Effector memory CD4-positive, alpha-beta T cell (primary cell): ENCODE results near the gene TMCO4.
A peak's percentile ranks its signal among the peaks of the same experiment; 100 is the strongest.
"Not testable (repeated sequence)": the region's sequence is repeated elsewhere in the genome, so short reads cannot be mapped to it uniquely, and the experiment has no call there.

ENCODE experiments used
- DNase-seq, 3 donors: peaks; one replicate each; pipeline ENCODE4 v3.0.0-alpha.2; 2020
- H3K27ac ChIP-seq: 2 replicates; pipeline ENCODE4 v1.7.0; 2013; ENCODE audit warnings: mild to moderate bottlenecking, low read length, moderate library complexity; ENCODE audit not compliant: insufficient read depth, poor library complexity, severe bottlenecking
- H3K27me3 ChIP-seq: replicated peaks from 2 replicates; pipeline ENCODE4 v1.7.0; 2013; ENCODE audit warnings: mild to moderate bottlenecking, low read length; ENCODE audit not compliant: insufficient read depth, control insufficient read depth, poor library complexity, severe bottlenecking
- H3K36me3 ChIP-seq: 2 replicates; pipeline ENCODE4 v1.7.0; 2013; ENCODE audit warnings: mild to moderate bottlenecking, low read length, moderate library complexity; ENCODE audit not compliant: control insufficient read depth, insufficient read depth
- H3K4me1 ChIP-seq: 2 replicates; pipeline ENCODE4 v1.7.0; 2013; ENCODE audit warnings: low read length, mild to moderate bottlenecking; ENCODE audit not compliant: control insufficient read depth, insufficient read depth, poor library complexity, severe bottlenecking
- H3K4me3 ChIP-seq: 2 replicates; pipeline ENCODE4 v1.7.0; 2013; ENCODE audit warnings: low read length, low read depth, mild to moderate bottlenecking; ENCODE audit not compliant: insufficient read depth, poor library complexity, severe bottlenecking
- H3K9me3 ChIP-seq: 2 replicates; pipeline ENCODE4 v1.7.0; 2013; ENCODE audit warnings: mild to moderate bottlenecking, low read length, moderate library complexity; ENCODE audit not compliant: control insufficient read depth

The TMCO4 gene

GRCh38 chr1:19645411-19646251 is 154.1 kb downstream of the TMCO4 start:
- Histone ChIP-seq H3K4me1 (peaks cover 17% of the 10 kb centered on the region), H3K4me3 (peak overlapping the region; percentile 61), H3K9me3 (no peaks in the 10 kb centered on the region), H3K36me3 (no peaks in the 10 kb centered on the region), H3K27me3 (no peaks in the 10 kb centered on the region), H3K27ac (no peak overlapping the region)
- DNase-seq, result no peak

GRCh38 chr1:19644681-19645410 is 154.9 kb downstream of the TMCO4 start:
- H3K9me3 ChIP-seq, result no peaks in the 10 kb centered on the region
- peak overlapping the region; percentile 35 for H3K27ac ChIP-seq
- no peak for DNase-seq
- peak overlapping the region; percentile 61 for H3K4me3 ChIP-seq
- H3K36me3 ChIP-seq, result no peaks in the 10 kb centered on the region
- peaks cover 17% of the 10 kb centered on the region for H3K4me1 ChIP-seq
- no peaks in the 10 kb centered on the region for H3K27me3 ChIP-seq

DNA sequence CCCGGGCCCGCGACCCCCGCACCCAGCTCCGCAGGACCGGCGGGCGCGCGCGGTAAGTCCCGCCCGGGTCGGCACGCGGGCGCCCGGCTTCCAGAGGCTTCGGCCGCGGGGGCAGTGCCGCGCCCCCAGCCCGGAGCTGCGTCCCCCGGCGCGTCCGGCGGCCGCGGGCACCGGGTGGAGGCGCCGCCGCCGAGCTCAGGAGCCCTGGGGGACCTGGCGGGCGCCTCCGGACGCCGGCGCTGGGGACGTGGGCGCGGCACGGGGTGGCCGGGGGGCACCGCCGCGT is 155.4 kb downstream of the TMCO4 start:
- Histone ChIP-seq H3K4me3 (peak overlapping the region; percentile 61), H3K36me3 (no peaks in the 10 kb centered on the region), H3K4me1 (peaks cover 17% of the 10 kb centered on the region), H3K9me3 (no peaks in the 10 kb centered on the region), H3K27ac (peak overlapping the region; percentile 35), H3K27me3 (no peaks in the 10 kb centered on the region)
- DNase-seq, result no peak

- no peaks in the 10 kb centered on the region for H3K9me3 ChIP-seq
- no peaks in the 10 kb centered on the region for H3K27me3 ChIP-seq
- H3K27ac ChIP-seq, result peak within 1 kb of the TSS; percentile 70
- H3K36me3 ChIP-seq, result no peaks in the 10 kb centered on the region
- peak within 1 kb of the TSS; percentile 78 for H3K4me3 ChIP-seq
- DNase-seq, result peak; percentile 54 to 62 (median 61)
- peaks cover 17% of the 10 kb centered on the region for H3K4me1 ChIP-seq
Measured at GRCh38 chr1:19643602-19644394, 155.9 kb downstream of the TMCO4 start, which contains the start of gene NBL1. Gene NBL1 (plus strand): TSS chr1:19644311. CDS start chr1:19655031, 10,720 bp downstream.

GRCh38 chr1:19643121-19643520 is 156.6 kb downstream of the TMCO4 start:
- Histone ChIP-seq H3K27ac (no peak overlapping the region), H3K9me3 (no peaks in the 10 kb centered on the region), H3K4me1 (peaks cover 17% of the 10 kb centered on the region), H3K27me3 (no peaks in the 10 kb centered on the region), H3K4me3 (peak overlapping the region; percentile 78), H3K36me3 (no peaks in the 10 kb centered on the region)
- no peak for DNase-seq

GRCh38 chr1:19640363-19641316 is 159.1 kb downstream of the TMCO4 start:
- no peak for DNase-seq
- peaks cover 13% of the 10 kb centered on the region for H3K4me1 ChIP-seq
- no peak overlapping the region for H3K27ac ChIP-seq
- no peak overlapping the region for H3K4me3 ChIP-seq
- no peaks in the 10 kb centered on the region for H3K9me3 ChIP-seq
- H3K27me3 ChIP-seq, result no peaks in the 10 kb centered on the region
- no peaks in the 10 kb centered on the region for H3K36me3 ChIP-seq

DNA sequence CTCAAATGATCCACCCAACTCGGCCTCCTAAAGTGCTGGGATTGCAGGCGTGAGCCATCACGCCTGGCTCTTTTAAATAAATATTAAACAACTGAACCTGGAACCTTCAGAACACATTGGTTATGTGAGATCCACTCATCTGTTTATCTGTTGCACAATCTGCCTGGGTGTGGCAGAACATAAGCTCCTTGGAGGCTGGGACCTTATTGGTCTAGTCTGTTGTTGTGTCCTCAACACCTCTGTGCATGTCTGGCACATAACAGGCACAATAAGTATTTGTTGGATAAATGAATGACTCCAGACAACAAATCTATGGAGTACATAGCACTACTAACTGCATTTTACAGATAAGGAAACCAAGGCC is 159.7 kb downstream of the TMCO4 start:
- H3K27me3 ChIP-seq, result no peaks in the 10 kb centered on the region
- H3K27ac ChIP-seq, result no peak overlapping the region
- H3K36me3 ChIP-seq, result no peaks in the 10 kb centered on the region
- no peaks in the 10 kb centered on the region for H3K9me3 ChIP-seq
- DNase-seq, result no peak
- peaks cover 7% of the 10 kb centered on the region for H3K4me1 ChIP-seq
- H3K4me3 ChIP-seq, result no peak overlapping the region

GRCh38 chr1:19639228-19639627 is 160.5 kb downstream of the TMCO4 start:
- H3K27ac ChIP-seq, H3K4me1 ChIP-seq, H3K36me3 ChIP-seq, DNase-seq, H3K27me3 ChIP-seq, H3K4me3 ChIP-seq, H3K9me3 ChIP-seq: not testable (repeated sequence)

DNA sequence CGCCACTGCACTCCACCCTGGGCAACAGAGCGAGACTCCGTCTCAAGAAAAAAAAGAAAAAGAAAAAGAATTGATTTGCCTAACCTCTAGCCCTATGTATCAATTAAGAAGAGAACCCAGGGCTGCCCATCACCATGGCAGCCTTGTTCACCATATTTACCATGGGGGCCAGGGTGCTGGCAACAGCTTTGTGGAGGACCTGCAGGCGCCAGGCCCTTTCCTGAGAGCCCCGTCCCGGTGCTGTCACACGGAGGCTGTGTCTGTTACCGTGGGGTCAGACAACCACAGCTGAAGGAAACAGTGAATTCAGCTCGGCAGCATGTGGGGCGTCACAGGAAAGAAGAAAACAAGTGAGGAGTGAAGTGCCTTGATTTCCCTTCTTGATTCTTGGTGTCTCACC is 162.1 kb downstream of the TMCO4 start:
- Histone ChIP-seq H3K4me3 (no peak overlapping the region), H3K9me3 (no peaks in the 10 kb centered on the region), H3K4me1 (no peaks in the 10 kb centered on the region), H3K27ac (no peak overlapping the region), H3K36me3 (no peaks in the 10 kb centered on the region), H3K27me3 (no peaks in the 10 kb centered on the region)
- no peak for DNase-seq
